HG02943 (cell line): ENCODE results near the gene ZNF618.

Source experiments
- ATAC-seq: cut with Tn5 transposase; IDR thresholded peaks from one replicate; pipeline ENCODE4 v1.9.1; 2021; ENCODE audit warnings: mild to moderate bottlenecking, low read depth, moderate library complexity; ENCODE audit not compliant: unreplicated experiment

Gene ZNF618

DNA sequence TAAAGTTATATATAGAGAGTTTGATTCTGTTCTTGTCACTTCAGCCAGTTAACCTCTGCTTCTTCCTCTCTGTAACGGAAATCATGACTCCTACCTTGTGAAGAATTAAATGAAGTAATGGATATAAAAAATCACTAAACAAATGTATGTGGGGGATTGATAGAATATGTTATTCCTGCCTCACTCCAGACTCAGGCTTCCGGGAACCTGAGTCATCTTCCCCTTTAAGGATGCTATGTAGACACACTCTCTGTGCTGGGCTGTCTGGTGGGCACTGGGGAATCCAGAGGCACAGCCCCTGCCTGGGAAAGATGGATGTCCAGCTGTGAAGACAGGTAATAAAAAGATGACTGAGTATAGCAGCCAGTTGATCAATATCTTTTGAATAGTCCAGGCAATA is 77.4 kb downstream of the ZNF618 start:
- ATAC-seq, result no peak

DNA sequence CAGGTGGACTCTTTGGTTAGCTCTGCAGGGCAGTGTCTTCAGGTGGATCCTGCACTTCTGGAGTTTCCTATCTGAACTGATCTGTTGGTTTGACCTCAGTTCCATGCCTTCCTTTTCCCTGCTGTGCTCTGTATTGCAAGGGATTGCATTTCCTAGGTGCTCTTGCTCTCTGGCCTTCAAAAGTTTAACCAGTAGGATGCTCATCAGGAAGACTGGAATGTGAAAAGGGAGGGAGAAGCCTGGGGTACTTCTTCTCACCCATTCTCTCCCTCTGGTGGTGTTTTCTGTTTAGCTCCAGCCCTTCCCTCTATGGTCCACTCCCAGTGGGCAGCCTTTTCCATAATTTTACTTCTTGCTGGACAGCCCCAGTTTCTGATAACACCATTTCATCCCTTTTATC is 78.5 kb downstream of the ZNF618 start:
- ATAC-seq, result no peak

DNA sequence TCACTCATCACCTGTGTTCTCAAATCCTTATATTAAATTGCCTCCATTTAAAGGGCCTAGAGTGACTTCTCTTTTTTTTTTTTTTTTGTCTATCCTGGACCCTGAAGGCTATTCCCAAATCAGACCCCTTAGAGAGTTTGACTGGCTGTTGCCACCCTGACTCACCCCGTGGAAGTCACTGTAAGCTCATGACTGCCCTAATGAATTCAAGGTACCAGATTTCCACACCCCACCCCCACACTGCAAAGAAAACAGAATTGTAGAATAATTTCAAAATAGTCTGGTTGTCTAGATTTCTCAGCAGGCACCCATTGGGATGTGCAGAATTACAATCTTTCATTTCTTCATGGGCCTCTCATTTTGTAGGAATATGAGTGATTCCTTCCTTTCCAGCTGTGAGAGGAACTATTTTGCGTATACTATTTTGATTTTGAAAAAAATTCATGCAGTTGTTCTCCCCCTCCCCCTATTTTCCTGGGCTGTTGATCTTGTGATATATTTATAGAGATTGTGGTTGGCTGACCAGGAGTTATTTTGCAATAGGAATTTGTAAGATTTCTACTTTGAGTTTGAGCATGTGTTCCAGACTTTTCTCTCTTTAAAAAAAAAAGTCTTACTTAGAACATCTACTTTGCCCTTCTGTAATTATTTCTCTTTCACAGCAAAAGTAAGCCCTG is 79.1 kb downstream of the ZNF618 start:
- ATAC-seq, result no peak

DNA sequence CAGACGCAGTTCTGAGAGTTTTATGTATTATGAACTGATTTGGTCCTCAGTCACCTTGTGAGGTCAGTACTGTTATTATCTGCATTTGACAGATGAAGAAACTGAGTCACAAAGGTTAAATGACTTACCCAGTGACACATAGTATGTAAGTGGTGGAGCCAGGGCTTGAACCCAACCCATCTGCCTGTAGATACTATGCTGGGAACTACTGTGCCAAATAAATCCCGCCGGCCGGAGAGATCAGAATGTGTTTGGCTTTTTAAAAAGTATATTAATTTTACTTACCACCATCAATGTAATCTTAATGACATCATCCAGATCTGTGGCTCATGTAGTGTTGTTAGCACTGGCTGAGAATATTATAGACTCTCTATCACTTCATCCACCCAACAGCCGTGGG is 80.8 kb downstream of the ZNF618 start:
- ATAC-seq, result no peak

DNA sequence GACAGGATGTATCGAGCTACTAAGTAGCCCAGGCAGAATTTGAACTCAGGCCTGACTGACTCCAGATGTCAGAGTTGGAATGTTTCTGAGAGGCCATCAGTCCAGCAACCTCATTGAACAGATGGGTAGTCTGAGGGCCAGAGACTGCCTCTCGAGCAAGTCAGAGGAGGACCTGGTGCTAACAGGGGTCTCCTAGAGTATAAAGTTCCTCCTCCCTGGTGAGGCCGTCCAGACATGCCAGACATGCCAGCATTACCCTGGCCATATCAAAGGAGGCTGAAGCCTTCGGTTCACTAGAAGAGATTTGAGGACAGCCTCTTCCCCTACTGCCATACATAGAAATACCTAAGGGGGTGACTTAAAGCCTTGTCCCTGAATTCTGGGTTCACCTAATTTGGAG is 81.2 kb downstream of the ZNF618 start:
- no peak for ATAC-seq

DNA sequence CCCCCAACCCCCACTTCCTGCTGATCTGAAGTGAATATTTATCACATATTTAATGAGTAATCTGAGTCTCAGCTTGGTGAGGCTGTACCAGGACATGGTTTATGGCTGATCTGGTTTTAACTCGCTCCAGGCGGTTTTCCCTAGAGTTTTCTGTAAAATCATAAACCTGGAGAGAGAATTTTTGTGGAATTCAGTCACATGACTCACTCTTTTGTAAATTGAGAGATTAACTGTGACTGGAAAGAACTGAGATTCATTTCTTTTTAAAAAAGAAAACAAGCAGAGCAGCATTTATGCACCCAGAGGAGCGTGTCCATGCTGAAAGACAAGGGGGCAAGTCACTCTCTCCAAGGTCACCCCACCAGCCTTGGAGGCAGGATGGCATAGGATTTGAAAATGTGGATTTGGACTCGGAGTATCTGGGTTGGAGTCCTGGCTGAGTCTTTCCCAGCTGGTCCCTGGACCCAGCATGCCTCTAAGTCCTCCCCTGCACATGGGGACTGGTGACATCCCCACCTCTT is 81.8 kb downstream of the ZNF618 start:
- no peak for ATAC-seq

DNA sequence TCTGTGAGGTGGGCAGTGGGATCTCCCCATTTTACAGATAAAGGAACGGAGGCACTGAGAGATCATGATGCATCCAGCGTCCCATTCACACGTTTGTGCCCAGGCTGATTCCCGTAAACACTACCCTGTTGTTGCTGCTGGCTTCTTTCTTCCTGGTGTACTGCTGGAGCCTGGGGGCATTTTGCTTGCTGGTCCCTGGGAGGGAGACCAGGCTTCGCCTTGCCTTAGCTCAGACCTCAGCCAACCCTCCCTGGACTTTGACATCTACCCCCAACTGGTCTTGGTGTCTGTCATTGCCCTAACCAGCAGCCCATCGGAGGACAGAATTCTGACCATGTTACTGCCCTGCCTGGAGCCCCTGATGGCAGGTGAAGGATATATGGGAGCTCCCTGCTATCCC is 82.4 kb downstream of the ZNF618 start:
- ATAC-seq, result no peak

DNA sequence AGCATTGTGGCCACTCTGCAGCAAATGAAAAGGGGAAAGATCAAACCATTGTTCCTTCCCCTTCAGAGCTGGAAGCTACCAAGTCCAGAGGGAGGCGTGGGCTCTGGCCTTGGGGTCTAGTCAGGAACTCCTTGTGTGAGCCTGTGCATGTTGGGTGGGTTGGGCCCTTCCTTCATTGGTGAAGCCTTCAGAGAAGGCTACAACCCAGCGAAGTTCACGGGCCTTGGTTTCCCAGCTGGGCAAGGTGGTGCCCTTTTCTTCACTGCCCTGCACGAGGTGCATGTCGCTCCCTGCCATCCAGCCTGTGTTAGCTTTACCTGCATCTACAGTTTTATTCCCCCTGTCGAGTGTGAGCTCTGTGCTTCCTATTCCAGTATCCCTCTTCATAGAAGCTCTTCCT is 84.7 kb downstream of the ZNF618 start:
- no peak for ATAC-seq

DNA sequence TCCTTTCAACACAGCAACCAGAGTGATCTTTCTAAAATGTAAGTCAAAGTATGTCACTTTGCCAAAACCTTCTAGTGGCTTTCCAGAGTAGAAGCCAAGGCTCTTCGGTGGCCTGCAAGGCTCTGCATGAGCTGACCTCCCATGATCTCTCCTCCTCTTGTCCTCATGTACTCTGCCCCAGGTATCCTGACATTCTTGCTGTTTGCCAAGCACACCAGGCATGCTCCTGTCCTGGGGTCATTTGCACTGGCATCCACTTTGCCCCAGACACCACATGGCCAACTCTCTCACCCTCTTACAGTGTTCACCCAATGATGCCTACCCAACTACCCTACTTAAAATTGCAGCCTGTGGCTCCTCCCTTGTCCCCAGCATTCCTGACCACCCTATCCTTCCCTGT is 86.3 kb downstream of the ZNF618 start:
- no peak for ATAC-seq

DNA sequence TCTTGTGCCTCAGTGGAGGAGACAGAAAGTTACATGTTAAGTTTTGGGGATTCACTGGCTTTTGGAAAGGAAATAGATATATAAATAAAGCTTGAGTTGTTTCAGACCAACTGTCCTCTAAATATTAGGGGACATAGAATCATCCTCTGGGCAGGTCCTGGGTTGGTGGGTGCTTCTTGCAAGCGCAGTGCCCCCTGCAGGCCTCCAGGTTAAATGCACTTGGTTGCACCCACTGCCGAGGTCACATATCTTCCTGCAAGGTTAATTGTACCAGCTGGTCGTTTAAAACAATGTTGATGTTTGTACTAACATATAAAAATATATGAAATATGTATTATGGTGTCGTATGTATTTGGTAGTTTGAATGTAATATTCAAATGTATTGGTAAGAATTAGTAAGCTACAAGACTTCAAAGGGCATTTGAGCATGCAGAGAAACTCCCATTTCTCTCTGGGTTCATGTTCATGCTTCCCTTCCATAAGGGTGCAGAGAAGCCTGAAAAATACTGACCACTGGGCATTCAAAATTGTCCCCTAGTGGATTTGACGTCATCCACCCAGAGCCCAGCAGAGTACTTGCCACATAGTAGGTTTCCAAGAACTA is 87.0 kb downstream of the ZNF618 start:
- no peak for ATAC-seq

DNA sequence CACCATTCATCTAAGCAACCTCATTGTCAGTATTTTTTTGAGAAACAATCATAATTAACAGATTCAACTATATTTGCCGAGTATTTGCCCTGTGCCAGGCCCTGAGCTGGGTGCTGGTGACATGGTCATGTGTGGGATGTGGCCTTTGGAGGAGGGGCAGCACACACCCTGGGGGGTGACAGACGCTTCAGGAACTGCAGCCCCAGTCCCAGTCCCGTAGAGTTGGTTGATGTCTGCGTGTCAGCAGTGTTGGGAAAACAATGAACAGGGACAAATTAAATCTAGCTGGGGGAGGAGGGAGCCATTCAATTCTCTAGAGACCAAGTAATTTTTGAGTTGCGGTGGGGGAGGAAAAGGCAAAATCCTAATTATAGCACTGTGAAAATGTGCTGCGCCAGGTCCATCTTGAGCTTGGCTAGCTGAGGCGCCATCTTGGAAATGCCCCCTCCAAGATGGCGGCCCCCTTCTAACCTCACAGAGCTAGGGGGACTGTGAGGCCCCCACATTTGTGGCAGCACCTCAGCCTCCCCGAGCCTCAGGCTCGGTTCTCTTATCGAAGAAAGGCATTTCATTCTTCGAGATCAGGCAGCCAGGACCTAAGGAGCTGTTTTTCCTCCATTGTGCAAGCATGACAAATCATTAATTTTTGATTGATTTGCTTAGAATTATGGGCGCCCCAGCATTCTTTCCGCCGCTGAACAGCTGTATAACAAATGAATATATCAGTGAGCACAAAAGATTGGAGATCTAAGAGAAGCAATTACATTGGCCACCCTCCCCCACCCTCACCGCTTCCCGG is 87.8 kb downstream of the ZNF618 start:
- ATAC-seq, result no peak

DNA sequence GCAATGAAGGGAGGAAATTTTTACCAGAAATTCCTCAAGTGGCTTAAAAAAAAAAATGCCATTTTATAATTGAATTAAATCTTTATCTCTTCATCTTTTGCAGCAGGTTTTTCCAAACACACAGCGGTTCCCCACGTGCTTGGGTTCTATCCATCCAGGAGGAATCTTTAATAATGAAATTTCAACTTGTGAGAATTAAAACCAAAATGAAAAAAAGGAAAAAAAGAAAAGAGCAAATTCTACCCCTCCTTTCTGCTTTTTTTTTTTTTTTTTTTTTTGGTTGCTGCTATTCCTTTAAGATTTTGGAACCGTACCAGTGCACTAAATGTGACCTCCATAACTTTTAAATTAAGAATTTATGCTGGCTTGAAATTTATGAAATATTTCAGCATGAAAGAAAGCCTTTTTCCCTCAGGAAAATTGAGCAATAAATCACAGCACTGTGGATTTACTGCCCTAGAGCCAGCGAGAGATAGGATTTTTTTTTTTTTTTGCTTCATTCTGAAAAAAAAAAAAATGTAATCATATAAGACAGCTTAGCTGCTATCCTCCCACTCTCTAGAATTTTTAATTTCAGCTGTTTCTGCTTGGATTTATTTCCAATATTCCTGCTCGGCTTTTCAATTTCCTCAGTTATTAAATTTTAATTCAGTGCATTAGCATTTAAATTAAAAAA is 88.5 kb downstream of the ZNF618 start:
- no peak for ATAC-seq

DNA sequence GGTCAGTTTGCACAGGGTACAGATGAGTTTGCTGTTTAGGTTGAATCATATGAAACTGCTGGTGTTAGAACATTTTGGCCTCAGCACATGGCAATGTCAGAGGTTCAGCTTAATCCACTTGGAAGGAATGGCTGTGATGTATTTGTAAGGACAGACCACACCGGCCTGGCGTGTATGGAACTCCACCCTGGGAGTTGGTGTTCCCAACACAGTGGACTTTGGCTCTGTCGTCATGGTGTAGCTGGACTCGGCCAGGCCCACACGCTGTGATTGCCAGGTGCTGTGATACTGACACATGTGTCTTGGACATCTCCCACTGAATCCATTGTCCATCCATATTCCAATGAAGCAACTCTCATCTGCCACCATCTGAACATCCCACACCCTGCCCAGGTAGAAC is 90.3 kb downstream of the ZNF618 start:
- ATAC-seq, result no peak

DNA sequence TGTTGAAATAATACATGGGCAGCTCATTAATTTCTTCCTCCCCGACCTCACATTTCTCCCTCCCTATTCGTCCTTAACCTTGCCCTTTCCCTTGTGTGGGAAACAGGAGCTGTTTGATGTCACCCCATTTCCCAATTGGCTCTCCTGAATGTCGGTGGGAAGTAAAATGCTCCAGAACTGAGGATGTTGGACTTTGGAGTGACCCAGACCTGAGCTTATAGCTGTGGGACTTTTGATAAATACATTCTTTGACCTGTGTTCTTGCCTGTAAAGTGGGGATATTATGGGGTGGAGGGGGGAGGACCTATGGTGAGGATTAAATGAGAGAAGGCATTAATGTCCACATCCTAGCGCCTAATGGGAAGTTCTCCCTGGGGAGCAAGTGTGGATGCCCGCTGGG is 91.3 kb downstream of the ZNF618 start:
- no peak for ATAC-seq

DNA sequence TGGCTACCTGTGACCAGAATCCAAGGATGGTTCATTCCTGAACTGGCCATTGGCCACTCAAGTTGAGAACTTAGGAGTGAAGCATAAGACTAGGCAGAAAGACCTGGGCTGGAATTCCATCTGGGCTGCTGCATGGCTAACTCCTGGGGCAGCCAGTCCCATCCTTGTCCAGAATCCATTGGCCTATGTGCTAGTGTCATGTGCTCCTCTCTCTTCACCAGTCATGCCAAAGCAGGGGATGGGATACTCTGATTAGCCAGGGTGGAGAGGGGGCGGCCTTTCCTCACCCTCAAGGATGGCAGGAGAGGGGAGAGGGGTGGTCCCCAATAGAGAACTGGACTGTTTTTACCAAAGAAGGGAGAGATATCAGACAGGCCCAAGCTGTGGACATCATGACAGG is 93.2 kb downstream of the ZNF618 start:
- no peak for ATAC-seq

DNA sequence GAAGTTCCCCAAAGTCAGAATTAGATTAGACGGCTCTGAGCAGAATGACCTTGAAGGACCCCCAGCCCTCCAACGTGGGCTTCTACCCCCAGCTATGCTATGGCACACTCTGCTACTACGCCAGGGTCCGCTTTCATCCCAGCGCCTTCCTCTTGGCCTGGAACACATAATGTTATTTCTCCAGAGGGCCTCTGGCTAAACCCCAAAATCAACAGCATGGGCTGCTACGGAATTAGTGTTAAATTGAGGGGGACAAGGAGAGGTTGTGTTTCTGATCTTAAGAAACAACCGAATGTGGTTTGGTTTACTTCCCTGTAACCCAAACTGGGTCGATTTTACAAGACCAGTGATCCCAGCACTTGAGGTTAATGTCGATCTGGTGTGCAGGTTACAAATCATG is 97.1 kb downstream of the ZNF618 start:
- no peak for ATAC-seq

DNA sequence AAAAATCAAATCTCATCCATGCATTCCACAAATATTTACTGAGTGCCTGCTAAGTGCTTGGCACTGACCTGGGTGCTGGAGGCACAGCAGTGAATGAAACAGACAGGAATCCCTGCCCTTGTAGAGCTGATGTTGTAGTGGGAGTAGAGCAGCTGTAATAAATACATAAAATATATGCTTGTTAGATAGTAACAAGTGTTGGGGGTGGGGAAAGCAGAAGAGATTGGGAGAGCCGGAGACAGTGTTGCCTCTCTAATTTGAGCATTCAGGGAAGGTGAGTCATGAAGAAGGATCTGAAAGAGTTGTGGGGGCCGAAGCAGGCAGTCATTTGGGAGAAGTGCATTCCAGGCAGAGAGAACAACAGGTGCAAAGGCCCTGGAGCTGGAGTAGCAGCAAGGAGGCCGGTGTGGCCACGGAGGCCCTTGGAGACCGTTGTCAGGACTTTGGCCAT is 97.9 kb downstream of the ZNF618 start:
- ATAC-seq, result no peak

DNA sequence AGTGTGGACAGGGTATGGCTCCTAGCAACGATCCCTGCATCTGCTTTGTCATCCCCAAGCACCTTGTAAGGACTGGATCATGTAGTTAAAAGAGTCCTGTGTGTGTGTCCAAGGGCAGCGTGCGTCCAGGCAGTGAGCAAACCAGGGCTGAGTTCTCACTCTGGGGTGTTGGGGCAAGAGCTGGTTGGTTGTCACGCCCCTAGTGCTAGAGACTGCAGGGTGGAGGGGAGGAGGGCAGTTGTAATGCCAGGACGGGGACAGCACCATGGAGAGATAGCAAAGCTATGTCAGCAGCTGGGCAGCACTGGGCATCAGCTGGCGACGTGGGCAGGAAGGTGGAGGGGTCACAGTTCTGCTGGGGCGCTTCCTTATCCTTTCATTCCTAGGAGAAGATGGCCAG is 100.8 kb downstream of the ZNF618 start:
- ATAC-seq, result no peak

DNA sequence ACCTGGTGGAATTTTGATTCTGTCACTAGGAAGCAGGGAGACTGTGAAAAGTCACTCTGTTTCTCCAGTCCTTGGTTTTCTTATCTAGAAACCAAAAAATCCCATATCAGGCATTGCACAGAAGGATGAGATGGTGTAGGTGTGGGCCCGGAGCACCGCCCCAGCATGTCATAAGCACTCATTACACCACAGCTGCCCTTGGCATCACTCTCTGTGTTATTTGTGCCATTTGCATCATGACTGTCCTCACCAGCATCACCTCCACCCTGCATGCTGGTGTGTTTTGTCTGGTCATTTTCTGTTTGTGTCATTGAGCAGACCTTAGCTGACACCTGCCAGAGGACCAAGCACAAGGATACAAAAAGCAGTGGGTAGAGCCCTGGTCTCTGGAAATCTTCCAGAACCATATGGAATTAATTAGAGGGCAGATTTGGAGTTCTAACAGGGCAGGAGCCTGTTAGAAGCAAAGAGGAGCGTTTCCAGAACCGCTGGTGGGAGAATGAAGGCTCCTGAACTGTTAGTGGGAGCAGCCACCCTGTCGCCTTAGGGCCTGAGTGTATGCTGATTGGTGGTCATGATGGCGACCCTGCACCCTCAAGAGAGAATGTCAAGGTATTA is 102.7 kb downstream of the ZNF618 start:
- no peak for ATAC-seq

DNA sequence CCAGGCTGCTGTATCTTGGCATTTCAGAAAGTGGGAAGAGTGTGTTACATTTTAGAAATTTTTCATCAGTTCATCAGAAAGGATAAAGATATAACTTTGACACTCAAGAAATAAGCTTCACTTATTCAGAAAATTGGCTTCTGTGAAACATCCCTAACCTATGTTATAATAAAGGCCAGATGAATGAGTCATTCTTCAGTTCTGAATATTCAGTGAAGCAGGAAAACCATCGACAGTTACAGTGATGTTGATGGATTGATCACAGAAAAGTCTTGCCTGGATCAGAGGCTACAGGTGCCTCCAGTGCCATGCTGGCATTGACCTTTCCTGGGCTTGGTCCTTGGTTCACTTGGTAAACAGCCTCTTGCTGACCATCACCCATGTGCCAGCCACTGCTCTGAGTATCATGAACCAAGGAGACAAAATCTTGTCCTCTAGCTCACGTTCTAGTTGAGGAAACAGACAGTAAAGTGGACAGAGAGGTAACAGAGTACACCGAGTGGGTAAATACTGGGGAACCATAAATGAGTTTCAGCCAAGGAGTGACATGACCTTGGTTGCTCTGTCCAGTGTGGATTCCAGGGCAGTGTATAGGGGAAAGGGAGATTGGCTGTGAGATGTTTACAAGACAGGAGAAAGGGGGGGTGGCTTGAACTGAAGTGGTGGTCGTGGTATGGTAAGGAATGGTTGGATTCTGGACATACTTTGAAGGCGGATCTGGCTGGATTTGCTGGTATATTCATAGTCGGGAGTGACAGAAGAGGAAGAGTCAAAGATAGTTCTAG is 103.4 kb downstream of the ZNF618 start:
- ATAC-seq, result no peak
